HEK293 (cell line): ENCODE results near the gene MBP.
"Not testable (repeated sequence)": the region's sequence is repeated elsewhere in the genome, so short reads cannot be mapped to it uniquely, and the experiment has no call there.

Experiments used
- CTCF ChIA-PET: fragments of 350-600 bp; formaldehyde crosslinking; extraction: SDS; loops from one replicate; lab custom pipeline; 2021; ENCODE audit warnings: antibody characterized with exemption; lab: Yijun Ruan, JAX
- POLR2A ChIA-PET: fragments of 300-600 bp; formaldehyde crosslinking; extraction: SDS; loops from one replicate; lab custom pipeline; 2020; ENCODE audit warnings: antibody characterized with exemption, inconsistent platforms; lab: Yijun Ruan, JAX
- H3K27ac ChIP-seq: fragments of 200-500 bp; sonication (Bioruptor generic); 2 replicates; pipeline ENCODE4 v1.5.1; 2014; ENCODE audit warnings: low read depth, low read length, control low read depth, inconsistent platforms; ENCODE audit errors: extremely low read depth
- H3K36me3 ChIP-seq, 2 experiments: fragments of 200-500 bp in 1 of 2; sonication (Bioruptor generic) in 1 of 2; 1 replicate in 1 of 2; 2 replicates in 1 of 2; pipeline ENCODE4 v1.5.1; 2014 to 2017; ENCODE audit warnings: inconsistent platforms in 2 of 2, low read length in 2 of 2; ENCODE audit not compliant: control insufficient read depth in 2 of 2, insufficient read depth in 1 of 2
- H3K4me1 ChIP-seq: fragments of 200-500 bp; sonication (Bioruptor generic); 2 replicates; pipeline ENCODE4 v1.5.1; 2014; ENCODE audit warnings: mild to moderate bottlenecking, low read length, inconsistent platforms; ENCODE audit not compliant: control insufficient read depth, insufficient read depth
- H3K4me3 ChIP-seq: 2 replicates; pipeline ENCODE4 v1.5.1; 2011; ENCODE audit warnings: low read depth, mild to moderate bottlenecking, control low read depth, low read length, moderate library complexity
- H3K9me3 ChIP-seq: fragments of 200-500 bp; sonication (Bioruptor generic); 2 replicates; pipeline ENCODE4 v1.5.1; 2014; ENCODE audit warnings: low read depth, low read length, inconsistent platforms; ENCODE audit not compliant: control insufficient read depth, insufficient read depth
- BCL11B ChIP-seq: fragments of 450-650 bp; formaldehyde crosslinking; IDR thresholded peaks from 2 replicates; pipeline ENCODE4 v1.5.1; 2016; ENCODE audit warnings: low read depth, missing biosample characterization, missing genetic modification characterization
- HOXD13 ChIP-seq: sonication (generic); formaldehyde crosslinking; IDR thresholded peaks from 2 replicates; pipeline ENCODE4 v1.8.0; 2022; ENCODE audit warnings: missing genetic modification reagents, borderline replicate concordance
- KLF16 ChIP-seq: fragments of 450-650 bp; formaldehyde crosslinking; IDR thresholded peaks from 2 replicates; pipeline ENCODE4 v1.5.1; 2017; ENCODE audit warnings: missing biosample characterization, missing genetic modification characterization
- KLF7 ChIP-seq: fragments of 450-650 bp; formaldehyde crosslinking; IDR thresholded peaks from 2 replicates; pipeline ENCODE4 v1.5.1; 2016; ENCODE audit warnings: missing biosample characterization, missing genetic modification characterization, borderline replicate concordance
- TCF7L2 ChIP-seq: IDR thresholded peaks from 2 replicates; pipeline ENCODE4 v1.6.1; 2011; ENCODE audit warnings: low read depth, mild to moderate bottlenecking, inconsistent platforms, low read length, moderate library complexity, borderline replicate concordance
- ZBTB26 ChIP-seq: fragments of 450-650 bp; formaldehyde crosslinking; optimal IDR thresholded peaks from 2 replicates; pipeline ENCODE3; 2016; ENCODE audit warnings: missing biosample characterization, mild to moderate bottlenecking, missing genetic modification characterization
- ZNF148 ChIP-seq: fragments of 450-650 bp; formaldehyde crosslinking; IDR thresholded peaks from 2 replicates; pipeline ENCODE4 v1.5.0; 2017; ENCODE audit warnings: missing biosample characterization, missing genetic modification characterization, borderline replicate concordance
- ZNF175 ChIP-seq: fragments of 450-650 bp; formaldehyde crosslinking; IDR thresholded peaks from 2 replicates; pipeline ENCODE4 v1.5.1; 2016; ENCODE audit warnings: missing biosample characterization, missing genetic modification characterization
- ZNF184 ChIP-seq: fragments of 450-650 bp; IDR thresholded peaks from 2 replicates; pipeline ENCODE4 v1.5.1; 2018; ENCODE audit warnings: missing biosample characterization, mild to moderate bottlenecking, missing genetic modification characterization
- ZNF26 ChIP-seq: fragments of 450-650 bp; formaldehyde crosslinking; IDR thresholded peaks from 2 replicates; pipeline ENCODE4 v1.5.1; 2016; ENCODE audit warnings: missing biosample characterization, missing genetic modification characterization
- ZNF394 ChIP-seq: fragments of 450-650 bp; formaldehyde crosslinking; IDR thresholded peaks from 2 replicates; pipeline ENCODE4 v1.5.1; 2016; ENCODE audit warnings: missing biosample characterization, missing genetic modification characterization, mild to moderate bottlenecking, moderate library complexity, borderline replicate concordance
- ZNF555 ChIP-seq: fragments of 450-650 bp; formaldehyde crosslinking; conservative IDR thresholded peaks from 2 replicates; pipeline ENCODE4 v1.5.1; 2017; ENCODE audit warnings: missing biosample characterization, mild to moderate bottlenecking, missing genetic modification characterization, inconsistent platforms
- ZNF623 ChIP-seq: fragments of 450-650 bp; formaldehyde crosslinking; IDR thresholded peaks from 2 replicates; pipeline ENCODE4 v1.5.1; 2016; ENCODE audit warnings: missing biosample characterization, missing genetic modification characterization
- ZNF701 ChIP-seq: fragments of 450-650 bp; formaldehyde crosslinking; IDR thresholded peaks from 2 replicates; pipeline ENCODE4 v1.5.1; 2016; ENCODE audit warnings: missing biosample characterization, missing genetic modification characterization
- ZNF843 ChIP-seq: fragments of 450-650 bp; formaldehyde crosslinking; IDR thresholded peaks from 2 replicates; pipeline ENCODE4 v1.5.1; 2016; ENCODE audit warnings: missing biosample characterization, missing genetic modification characterization

Gene MBP

GRCh38 chr18:76948345-76948744, 184.2 kb downstream of the MBP start (continued):
- TF ChIP-seq ZNF148 (no peak), ZNF184 (tag by site-specific recombination) (no peak), ZNF394 (tag by site-specific recombination) (no peak), ZBTB26 (tag by site-specific recombination) (no peak)
- TF ChIP-seq, all 188 proteins: peak for 0

GRCh38 chr18:76944346-76944745, 188.2 kb downstream of the MBP start:
- CTCF ChIA-PET = interaction anchor here (0.6 to 1.7 kb wide), 3 partner anchors 38 to 144 kb away, joined by 3 to 6 read pairs (median 4); no protein-coding TSS in a partner anchor
- H3K27ac ChIP-seq, POLR2A ChIA-PET, H3K4me1 ChIP-seq, H3K4me3 ChIP-seq, H3K9me3 ChIP-seq: not testable (repeated sequence)
- H3K36me3 ChIP-seq = peaks cover 4 to 41% of the 10 kb centered on the region in 2 experiments; a peak in 2 of 3 replicates

GRCh38 chr18:76943542-76944339, 188.8 kb downstream of the MBP start:
- Histone ChIP-seq H3K4me3 (no peak overlapping the region), H3K9me3 (no peaks in the 10 kb centered on the region), H3K36me3 (peaks cover 4 to 45% of the 10 kb centered on the region in 2 experiments; a peak in 2 of 3 replicates), H3K27ac (no peak overlapping the region), H3K4me1 (no peaks in the 10 kb centered on the region)
- no peak for TF ChIP-seq ZNF175 (tag by site-specific recombination)
- TF ChIP-seq ZNF701 (tag by site-specific recombination) = no peak
- TF ChIP-seq ZNF26 (tag by site-specific recombination) = no peak
- TF ChIP-seq ZNF623 (tag by site-specific recombination) = no peak
- TF ChIP-seq ZNF843 (tag by site-specific recombination) = no peak
- no peak for TF ChIP-seq KLF7
- no peak for TF ChIP-seq ZNF555 (tag by site-specific recombination)
- no peak for TF ChIP-seq BCL11B
- TF ChIP-seq KLF16 (tag by site-specific recombination) = no peak
- no peak for TF ChIP-seq HOXD13
- TF ChIP-seq TCF7L2 = no peak
- POLR2A ChIA-PET = no interaction called here
- CTCF ChIA-PET = interaction anchor here (0.6 kb wide), 1 partner anchor 144 kb away, joined by 3 read pairs; no protein-coding TSS in a partner anchor
